Embryonic facial prominence (tissue), 1 donor: ENCODE results near the gene KRT32.
"Not testable (repeated sequence)": the region's sequence is repeated elsewhere in the genome, so short reads cannot be mapped to it uniquely, and the experiment has no call there.

ENCODE experiments used
- DNase-seq: peaks from one replicate; pipeline ENCODE4 v3.0.0-alpha.2; 2016; ENCODE audit errors: extremely low spot score

Gene KRT32

GRCh38 chr17:41429667-41430066 lies 37.5 kb downstream of the KRT32 start:
- DNase-seq: no peak

DNA sequence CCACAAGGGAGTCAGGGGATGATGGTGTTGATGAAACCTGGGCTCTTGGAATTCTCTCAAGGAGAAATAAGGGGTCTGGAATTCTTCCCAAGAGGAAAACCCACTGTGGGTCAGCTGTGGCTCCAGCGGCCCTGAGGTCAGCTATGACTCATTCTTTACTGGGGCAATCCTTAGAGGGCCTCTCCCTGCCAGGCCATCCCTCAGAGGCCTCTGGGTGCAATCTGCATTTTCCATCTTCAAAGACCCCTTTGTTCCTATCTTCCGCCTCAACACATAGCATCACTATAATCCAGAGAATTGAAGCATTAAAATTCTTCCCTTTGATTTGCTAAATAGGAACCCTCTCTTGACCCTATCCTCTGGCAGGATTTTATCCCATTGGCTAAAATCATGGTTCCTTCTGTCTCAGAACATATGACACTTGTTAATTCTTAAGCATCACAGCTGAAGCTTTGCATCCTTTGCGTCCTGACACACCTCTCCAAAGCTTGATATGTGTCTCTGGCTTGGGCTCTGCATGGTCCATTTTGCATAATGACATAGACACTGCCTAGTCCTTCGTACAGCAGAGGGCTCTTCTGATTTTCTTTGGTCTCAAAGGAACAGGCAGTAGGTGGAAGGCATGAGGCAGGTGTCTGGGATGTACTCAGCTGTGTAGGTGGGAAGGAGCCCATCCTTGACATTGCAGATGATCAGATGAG lies 38.4 kb downstream of the KRT32 start:
- DNase-seq: no peak

DNA sequence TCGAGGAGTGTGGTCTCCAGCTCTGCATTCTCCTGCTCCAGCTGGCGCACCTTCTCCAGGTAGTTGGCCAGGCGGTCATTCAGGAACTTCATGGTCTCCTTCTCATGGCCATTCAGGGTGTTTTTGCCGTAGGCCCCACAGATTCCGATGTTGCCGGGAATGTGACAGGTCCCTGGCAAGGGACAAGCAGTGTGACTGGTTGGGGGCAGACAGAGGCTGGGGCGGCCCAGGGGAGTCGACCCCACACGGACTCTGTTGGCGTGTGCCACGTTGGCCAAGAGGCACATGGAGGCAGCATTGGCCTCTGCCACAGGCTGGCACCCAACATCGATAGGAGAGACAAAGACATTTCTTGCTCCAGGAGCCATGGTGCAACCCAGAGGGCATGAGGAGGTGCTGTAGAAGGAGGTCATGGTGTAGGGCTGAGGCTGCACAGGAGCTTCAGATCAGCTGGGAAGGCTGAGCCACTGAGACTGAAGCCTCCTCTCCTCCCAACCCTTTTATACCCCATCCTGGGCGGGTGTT lies 43.0 kb downstream of the KRT32 start, which contains the start of gene KRT37:
Gene KRT37, minus strand, starts transcription at position 475 of the 525 bp plus-strand sequence. Its CDS starts 62 bp downstream, at position 413.
- no peak for DNase-seq

- DNase-seq: not testable (repeated sequence)
Observed at GRCh38 chr17:41422586-41422985, 44.6 kb downstream of the KRT32 start.

DNA sequence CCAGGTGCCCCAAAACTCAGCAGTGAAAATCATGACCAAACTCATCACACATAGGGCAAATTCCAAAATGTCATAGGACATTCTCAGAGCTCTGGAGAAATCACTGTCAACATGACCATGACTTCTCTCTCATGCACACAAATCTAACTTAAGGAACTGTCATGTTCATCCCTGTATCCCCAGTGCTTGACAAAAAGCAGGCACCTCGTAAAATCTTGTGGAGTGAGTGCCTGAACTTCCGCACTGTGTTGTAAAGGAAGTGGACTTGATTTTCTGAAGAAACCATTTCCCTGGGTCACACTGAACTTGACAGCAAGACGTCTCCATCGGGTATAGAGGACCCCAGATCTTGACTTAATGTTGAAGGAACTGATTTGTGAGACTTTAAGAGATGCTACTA lies 45.6 kb downstream of the KRT32 start:
- no peak for DNase-seq

GRCh38 chr17:41421116-41421515 lies 46.1 kb downstream of the KRT32 start:
- no peak for DNase-seq

DNA sequence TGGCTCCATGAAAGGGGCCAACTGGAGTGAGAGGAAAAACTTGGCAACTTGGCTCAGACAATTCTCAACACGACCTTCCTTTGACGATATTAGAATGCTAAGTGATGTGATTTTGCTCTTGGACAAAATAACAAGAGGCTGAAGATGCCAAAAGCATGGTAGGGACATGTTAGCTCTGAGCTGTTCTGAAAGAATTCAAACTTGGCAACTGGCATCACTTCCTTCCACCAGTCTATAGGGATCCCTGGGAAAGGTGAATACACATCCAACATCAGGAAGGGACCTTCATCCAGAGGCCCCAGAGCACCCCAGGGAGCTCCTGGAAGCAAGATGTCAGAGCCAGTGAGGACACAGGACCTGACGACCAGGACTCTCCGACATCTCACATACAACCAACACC lies 47.1 kb downstream of the KRT32 start:
- no peak for DNase-seq

GRCh38 chr17:41419716-41420115 lies 47.5 kb downstream of the KRT32 start:
- no peak for DNase-seq

GRCh38 chr17:41418116-41418860 lies 48.9 kb downstream of the KRT32 start:
- DNase-seq: no peak

DNA sequence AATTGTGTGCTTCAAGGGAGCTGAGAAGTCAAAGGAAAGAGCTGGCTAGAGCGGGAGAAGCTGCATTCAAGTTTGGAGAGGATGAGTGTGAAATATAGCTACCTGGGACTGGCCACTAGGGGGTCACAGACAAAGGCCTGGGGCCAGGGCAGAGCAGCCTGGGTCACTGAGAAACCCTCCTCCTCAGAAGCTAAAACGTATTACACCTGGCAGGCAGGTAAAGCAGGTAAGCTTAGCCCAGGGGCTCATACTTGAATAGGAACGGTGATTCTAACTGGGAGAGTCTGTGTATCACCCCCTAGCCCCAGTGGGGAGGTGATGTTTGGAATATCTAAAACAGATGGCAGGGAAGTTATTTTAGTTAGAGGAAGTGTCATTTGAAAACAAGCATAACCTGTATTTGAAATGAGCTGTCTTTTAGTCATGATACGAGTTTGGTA lies 49.6 kb downstream of the KRT32 start:
- DNase-seq: no peak

DNA sequence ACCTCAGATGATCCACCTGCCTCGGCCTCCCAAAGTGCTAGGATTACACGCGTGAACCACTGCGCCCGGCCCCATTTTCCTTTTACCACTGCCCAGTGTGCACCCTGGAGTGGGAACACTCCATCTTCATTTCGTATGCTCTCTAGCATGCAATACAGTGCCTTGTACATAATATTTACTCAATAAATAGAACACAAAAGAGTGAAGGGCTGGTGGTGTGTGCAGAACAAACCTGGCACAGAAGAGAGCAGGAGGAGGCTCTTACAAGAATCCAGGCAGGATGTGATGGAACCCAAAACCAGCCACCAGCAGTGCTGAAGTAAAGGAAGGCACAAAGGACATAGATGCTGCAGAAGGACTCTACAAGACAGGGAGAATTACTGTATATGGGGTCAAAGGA lies 50.1 kb downstream of the KRT32 start:
- DNase-seq: no peak

- no peak for DNase-seq
Observed at GRCh38 chr17:41416479-41416878, 50.7 kb downstream of the KRT32 start.

DNA sequence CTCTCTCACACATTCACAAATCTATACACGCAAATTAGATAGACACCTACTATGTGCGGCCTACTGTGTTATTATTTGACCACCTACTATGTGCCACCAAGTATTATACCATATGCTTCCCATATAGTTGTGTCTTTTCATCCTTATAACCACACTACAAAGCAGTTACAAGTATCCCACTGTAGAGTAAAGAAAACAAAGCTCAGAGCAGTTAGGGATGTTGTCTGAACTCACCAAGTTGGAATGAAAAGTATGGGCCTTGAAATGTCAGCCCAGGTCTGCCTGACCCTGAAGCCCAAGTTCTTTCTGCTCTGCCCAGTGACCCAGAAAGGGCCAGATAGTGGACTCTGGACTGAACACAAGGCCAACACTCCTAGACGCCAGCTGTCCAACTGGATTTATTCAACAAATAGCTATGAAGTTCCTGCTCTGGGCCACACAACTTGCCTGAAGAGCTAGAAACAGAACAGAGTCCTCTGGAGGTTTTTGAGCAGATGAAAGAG lies 51.3 kb downstream of the KRT32 start:
- DNase-seq: no peak

GRCh38 chr17:41415411-41415810 lies 51.8 kb downstream of the KRT32 start:
- DNase-seq: no peak

- no peak for DNase-seq
Observed at GRCh38 chr17:41413982-41414381, 53.2 kb downstream of the KRT32 start.

DNA sequence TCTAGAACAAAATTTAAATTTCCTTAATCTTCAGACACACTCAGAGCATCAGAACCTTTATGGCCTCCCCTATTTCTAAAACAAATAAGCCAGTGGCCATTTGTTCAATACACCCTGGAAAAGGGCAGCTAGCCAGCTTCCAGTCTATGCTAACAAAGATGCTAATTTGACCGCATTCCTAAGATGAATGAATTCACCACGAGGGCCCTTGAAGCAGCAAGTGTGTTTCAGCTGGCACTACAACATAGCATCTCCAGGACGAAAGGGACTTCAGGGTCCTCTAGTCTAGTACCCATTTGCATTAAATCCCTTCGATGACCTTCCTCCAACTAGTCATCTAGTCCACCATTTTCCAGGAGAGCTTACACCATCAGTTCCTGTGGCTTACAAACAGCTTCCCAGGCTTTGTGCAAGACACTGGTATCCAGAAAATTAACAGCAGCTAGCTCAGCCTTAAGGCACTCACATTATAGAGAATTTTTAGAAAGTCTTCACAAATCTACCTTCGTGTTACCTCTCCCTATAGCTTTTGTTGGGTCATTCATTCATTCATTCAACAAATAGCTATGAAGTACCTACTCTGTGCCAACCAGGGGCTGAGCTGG lies 53.7 kb downstream of the KRT32 start:
- DNase-seq: no peak

DNA sequence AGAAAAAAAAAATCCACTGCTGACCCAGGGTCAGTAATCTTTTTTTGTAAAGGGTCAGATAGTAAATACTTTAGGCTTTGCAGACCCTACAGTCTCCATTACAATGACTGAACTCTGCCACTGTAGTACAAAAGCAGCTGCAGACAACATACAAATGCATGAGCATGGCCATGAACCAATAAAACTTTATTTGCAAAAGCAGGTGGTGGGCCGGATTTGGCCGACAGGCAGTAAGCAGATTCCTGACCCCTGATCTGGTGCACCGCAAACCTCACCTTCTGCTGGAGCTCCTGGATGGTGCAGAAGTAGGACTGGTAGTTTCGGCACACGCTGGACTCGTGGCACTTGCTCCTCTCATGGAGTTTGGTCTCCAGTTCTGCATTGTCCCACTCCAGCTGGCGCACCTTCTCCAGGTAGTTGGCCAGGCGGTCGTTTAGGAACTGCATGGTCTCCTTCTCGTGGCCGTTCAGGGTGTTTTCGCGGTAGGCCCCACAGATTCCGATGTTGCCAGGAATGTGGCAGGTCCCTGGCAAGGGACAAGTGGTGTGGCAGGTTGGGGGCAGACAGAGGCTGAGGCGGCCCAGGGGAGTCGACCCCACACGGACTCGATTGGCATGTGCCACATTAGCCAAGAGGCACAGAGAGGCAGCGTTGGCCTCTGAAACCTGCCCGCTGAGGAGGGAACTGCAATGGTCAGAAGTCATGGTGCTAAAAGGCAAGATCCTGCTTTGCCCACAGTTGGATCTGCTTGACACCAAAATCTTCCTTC lies 55.9 kb downstream of the KRT32 start:
- no peak for DNase-seq
